WTC11 (cell line): Measurements from ENCODE around the gene CCDC157. TPM values are rescaled to one million over a fixed set of nuclear protein-coding genes. Genes with fewer than 3 reads are reported as not detected.

Experiments
- ATAC-seq: fragments of 200-7000 bp; cut with Tn5 transposase; 2 replicates; pipeline ENCODE4 v1.10.0; 2021; ENCODE audit warnings: mild to moderate bottlenecking, moderate library complexity
- CTCF ChIA-PET: fragments of 300-600 bp; sonication (Branson Sonifier 250); formaldehyde crosslinking; loops from one replicate; lab custom pipeline; 2021; ENCODE audit warnings: antibody characterized with exemption; lab: Charles Lee
- POLR2A ChIA-PET: fragments of 350-600 bp; sonication (Branson Sonifier 250); formaldehyde crosslinking; loops from one replicate; lab custom pipeline; 2021; ENCODE audit warnings: antibody characterized with exemption; lab: Charles Lee
- DNase-seq: peaks from one replicate; pipeline ENCODE4 v3.0.0; 2021; ENCODE audit warnings: low spot score
- H3K27ac Mint-ChIP-seq: 2 replicates; pipeline ENCODE4 v1.8.0; 2021; ENCODE audit warnings: mixed read lengths
- H3K27me3 Mint-ChIP-seq: 2 replicates; pipeline ENCODE4 v1.8.0; 2021; ENCODE audit warnings: low read depth, mild to moderate bottlenecking, moderate library complexity, mixed read lengths
- H3K36me3 Mint-ChIP-seq: 2 replicates; pipeline ENCODE4 v1.8.0; 2021; ENCODE audit warnings: mixed read lengths
- H3K4me1 Mint-ChIP-seq: 2 replicates; pipeline ENCODE4 v1.8.0; 2022; ENCODE audit warnings: mixed read lengths
- H3K4me3 Mint-ChIP-seq: 2 replicates; pipeline ENCODE4 v1.8.0; 2021; ENCODE audit warnings: mild to moderate bottlenecking, moderate library complexity, mixed read lengths
- H3K9me3 Mint-ChIP-seq: 2 replicates; pipeline ENCODE4 v1.8.0; 2021; ENCODE audit warnings: mixed read lengths
- ATF1 ChIP-seq: sonication (generic); formaldehyde crosslinking; IDR thresholded peaks from 2 replicates; pipeline ENCODE4 v1.8.1; 2023; ENCODE audit warnings: mild to moderate bottlenecking, moderate library complexity, missing genetic modification reagents
- ATF2 ChIP-seq: sonication (generic); formaldehyde crosslinking; IDR thresholded peaks from 2 replicates; pipeline ENCODE4 v1.8.1; 2022; ENCODE audit warnings: low read depth, missing genetic modification reagents, borderline replicate concordance
- CBFB ChIP-seq: sonication (generic); formaldehyde crosslinking; IDR thresholded peaks from 2 replicates; pipeline ENCODE4 v1.8.1; 2022; ENCODE audit warnings: mild to moderate bottlenecking, low read depth, missing genetic modification reagents
- E2F5 ChIP-seq: sonication (generic); formaldehyde crosslinking; IDR thresholded peaks from 2 replicates; pipeline ENCODE4 v1.8.1; 2022; ENCODE audit warnings: mild to moderate bottlenecking, moderate library complexity, missing genetic modification reagents
- FOXJ3 ChIP-seq: sonication (generic); formaldehyde crosslinking; IDR thresholded peaks from 2 replicates; pipeline ENCODE4 v1.9.0; 2021; ENCODE audit warnings: missing genetic modification reagents, mild to moderate bottlenecking, borderline replicate concordance
- FOXP1 ChIP-seq: sonication (generic); formaldehyde crosslinking; IDR thresholded peaks from 2 replicates; pipeline ENCODE4 v1.8.0; 2022; ENCODE audit warnings: missing genetic modification reagents, mild to moderate bottlenecking, moderate library complexity, borderline replicate concordance
- GTF2I ChIP-seq: fragments of 250-450 bp; sonication (Bioruptor Pico); conservative IDR thresholded peaks from 2 replicates; pipeline ENCODE4 v1.4.0; 2021; ENCODE audit warnings: mild to moderate bottlenecking
- MXD4 ChIP-seq: fragments of 250-450 bp; sonication (Bioruptor Pico); IDR thresholded peaks from 2 replicates; pipeline ENCODE4 v1.8.0; 2021; ENCODE audit warnings: mild to moderate bottlenecking, moderate library complexity, borderline replicate concordance
- SOX15 ChIP-seq: fragments of 250-450 bp; sonication (Bioruptor Pico); IDR thresholded peaks from 2 replicates; pipeline ENCODE4 v1.9.0; 2021; ENCODE audit warnings: mild to moderate bottlenecking
- USF2 ChIP-seq: sonication (generic); formaldehyde crosslinking; IDR thresholded peaks from 2 replicates; pipeline ENCODE4 v1.8.1; 2023; ENCODE audit warnings: mild to moderate bottlenecking, missing genetic modification reagents, moderate library complexity
- ZNF232 ChIP-seq: sonication (generic); formaldehyde crosslinking; IDR thresholded peaks from 2 replicates; pipeline ENCODE4 v1.8.0; 2022; ENCODE audit warnings: mild to moderate bottlenecking, missing genetic modification reagents
- ZNF425 ChIP-seq: fragments of 250-450 bp; sonication (Bioruptor Pico); conservative IDR thresholded peaks from 2 replicates; pipeline ENCODE4 v1.9.0; 2021; ENCODE audit warnings: mild to moderate bottlenecking
- total RNA-seq: library from RNA; stranded (reverse); gene quantifications from 3 replicates; pipeline ENCODE4 v1.2.3, GENCODE V29; 2021
- TF ChIP-seq, protein P1 (sequence below): sonication (generic); formaldehyde crosslinking; conservative IDR thresholded peaks from 2 replicates; pipeline ENCODE4 v1.8.1; 2023; ENCODE audit warnings: mild to moderate bottlenecking, low read depth, missing genetic modification reagents, moderate library complexity
- TF ChIP-seq, protein P2 (sequence below): sonication (generic); formaldehyde crosslinking; IDR thresholded peaks from 2 replicates; pipeline ENCODE4 v1.8.0; 2022; ENCODE audit warnings: missing genetic modification reagents
- TF ChIP-seq, protein P3 (sequence below): fragments of 250-450 bp; sonication (Bioruptor Pico); IDR thresholded peaks from 2 replicates; pipeline ENCODE4 v1.8.0; 2021; ENCODE audit warnings: mild to moderate bottlenecking

The CCDC157 gene
- total RNA-seq, 1 experiment from 2014 or later = 6.5 TPM

- TF ChIP-seq, protein P1, sequence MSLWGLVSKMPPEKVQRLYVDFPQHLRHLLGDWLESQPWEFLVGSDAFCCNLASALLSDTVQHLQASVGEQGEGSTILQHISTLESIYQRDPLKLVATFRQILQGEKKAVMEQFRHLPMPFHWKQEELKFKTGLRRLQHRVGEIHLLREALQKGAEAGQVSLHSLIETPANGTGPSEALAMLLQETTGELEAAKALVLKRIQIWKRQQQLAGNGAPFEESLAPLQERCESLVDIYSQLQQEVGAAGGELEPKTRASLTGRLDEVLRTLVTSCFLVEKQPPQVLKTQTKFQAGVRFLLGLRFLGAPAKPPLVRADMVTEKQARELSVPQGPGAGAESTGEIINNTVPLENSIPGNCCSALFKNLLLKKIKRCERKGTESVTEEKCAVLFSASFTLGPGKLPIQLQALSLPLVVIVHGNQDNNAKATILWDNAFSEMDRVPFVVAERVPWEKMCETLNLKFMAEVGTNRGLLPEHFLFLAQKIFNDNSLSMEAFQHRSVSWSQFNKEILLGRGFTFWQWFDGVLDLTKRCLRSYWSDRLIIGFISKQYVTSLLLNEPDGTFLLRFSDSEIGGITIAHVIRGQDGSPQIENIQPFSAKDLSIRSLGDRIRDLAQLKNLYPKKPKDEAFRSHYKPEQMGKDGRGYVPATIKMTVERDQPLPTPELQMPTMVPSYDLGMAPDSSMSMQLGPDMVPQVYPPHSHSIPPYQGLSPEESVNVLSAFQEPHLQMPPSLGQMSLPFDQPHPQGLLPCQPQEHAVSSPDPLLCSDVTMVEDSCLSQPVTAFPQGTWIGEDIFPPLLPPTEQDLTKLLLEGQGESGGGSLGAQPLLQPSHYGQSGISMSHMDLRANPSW = no peak
- no peak for TF ChIP-seq USF2 (CRISPR knock-in tag)
- TF ChIP-seq FOXP1 (CRISPR knock-in tag) = no peak
- TF ChIP-seq, all 79 proteins: peak for 0
These were observed 36.0 kb downstream of the CCDC157 start (continued) for GRCh38 chr22:30392661-30393321.

- ChIA-PET POLR2A (interaction anchor here (1.0 kb wide), 1 partner anchor 31 kb away, joined by 4 read pairs; no protein-coding TSS in a partner anchor), CTCF (interaction anchor here (1.5 to 8.0 kb wide), 5 partner anchors 31 to 104 kb away, joined by 4 to 149 read pairs (median 10); partner anchors contain the start of genes CASTOR1 and MTFP1)
- H3K36me3 Mint-ChIP-seq = peaks cover 5% of the 10 kb centered on the region
- no peak overlapping the region for H3K4me3 Mint-ChIP-seq
- no peak for DNase-seq
- H3K9me3 Mint-ChIP-seq = peaks cover 14% of the 10 kb centered on the region
- no peak overlapping the region for H3K27ac Mint-ChIP-seq
- TF ChIP-seq, protein P2, sequence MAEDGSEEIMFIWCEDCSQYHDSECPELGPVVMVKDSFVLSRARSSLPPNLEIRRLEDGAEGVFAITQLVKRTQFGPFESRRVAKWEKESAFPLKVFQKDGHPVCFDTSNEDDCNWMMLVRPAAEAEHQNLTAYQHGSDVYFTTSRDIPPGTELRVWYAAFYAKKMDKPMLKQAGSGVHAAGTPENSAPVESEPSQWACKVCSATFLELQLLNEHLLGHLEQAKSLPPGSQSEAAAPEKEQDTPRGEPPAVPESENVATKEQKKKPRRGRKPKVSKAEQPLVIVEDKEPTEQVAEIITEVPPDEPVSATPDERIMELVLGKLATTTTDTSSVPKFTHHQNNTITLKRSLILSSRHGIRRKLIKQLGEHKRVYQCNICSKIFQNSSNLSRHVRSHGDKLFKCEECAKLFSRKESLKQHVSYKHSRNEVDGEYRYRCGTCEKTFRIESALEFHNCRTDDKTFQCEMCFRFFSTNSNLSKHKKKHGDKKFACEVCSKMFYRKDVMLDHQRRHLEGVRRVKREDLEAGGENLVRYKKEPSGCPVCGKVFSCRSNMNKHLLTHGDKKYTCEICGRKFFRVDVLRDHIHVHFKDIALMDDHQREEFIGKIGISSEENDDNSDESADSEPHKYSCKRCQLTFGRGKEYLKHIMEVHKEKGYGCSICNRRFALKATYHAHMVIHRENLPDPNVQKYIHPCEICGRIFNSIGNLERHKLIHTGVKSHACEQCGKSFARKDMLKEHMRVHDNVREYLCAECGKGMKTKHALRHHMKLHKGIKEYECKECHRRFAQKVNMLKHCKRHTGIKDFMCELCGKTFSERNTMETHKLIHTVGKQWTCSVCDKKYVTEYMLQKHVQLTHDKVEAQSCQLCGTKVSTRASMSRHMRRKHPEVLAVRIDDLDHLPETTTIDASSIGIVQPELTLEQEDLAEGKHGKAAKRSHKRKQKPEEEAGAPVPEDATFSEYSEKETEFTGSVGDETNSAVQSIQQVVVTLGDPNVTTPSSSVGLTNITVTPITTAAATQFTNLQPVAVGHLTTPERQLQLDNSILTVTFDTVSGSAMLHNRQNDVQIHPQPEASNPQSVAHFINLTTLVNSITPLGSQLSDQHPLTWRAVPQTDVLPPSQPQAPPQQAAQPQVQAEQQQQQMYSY (CRISPR knock-in tag) = no peak
- TF ChIP-seq GTF2I = no peak
- peaks cover 34% of the 10 kb centered on the region for H3K4me1 Mint-ChIP-seq
- no peak for ATAC-seq
- peaks cover 51% of the 10 kb centered on the region for H3K27me3 Mint-ChIP-seq
These were observed 36.5 kb downstream of the CCDC157 start for GRCh38 chr22:30393322-30393680.

GRCh38 chr22:30393885-30394284, 37.1 kb downstream of the CCDC157 start:
- no peak for ATAC-seq
- Mint-ChIP-seq H3K27me3 (peaks cover 57% of the 10 kb centered on the region), H3K36me3 (peaks cover 5% of the 10 kb centered on the region), H3K4me3 (no peak overlapping the region), H3K27ac (no peak overlapping the region), H3K9me3 (peaks cover 14% of the 10 kb centered on the region), H3K4me1 (peaks cover 38% of the 10 kb centered on the region)
- DNase-seq = no peak
- POLR2A ChIA-PET = interaction anchor here (1.0 kb wide), 1 partner anchor 30 kb away, joined by 4 read pairs; no protein-coding TSS in a partner anchor
- CTCF ChIA-PET = interaction anchor here (2.1 to 7.7 kb wide), 2 partner anchors 30 to 37 kb away, joined by 10 to 149 read pairs; partner anchors contain the start of gene MTFP1
- no peak for TF ChIP-seq ZNF232 (CRISPR knock-in tag)
- no peak for TF ChIP-seq ZNF425 (CRISPR knock-in tag)
- TF ChIP-seq ATF2 (CRISPR knock-in tag) = no peak
- TF ChIP-seq MXD4 = no peak
- TF ChIP-seq FOXJ3 (CRISPR knock-in tag) = no peak
- TF ChIP-seq, protein P3, sequence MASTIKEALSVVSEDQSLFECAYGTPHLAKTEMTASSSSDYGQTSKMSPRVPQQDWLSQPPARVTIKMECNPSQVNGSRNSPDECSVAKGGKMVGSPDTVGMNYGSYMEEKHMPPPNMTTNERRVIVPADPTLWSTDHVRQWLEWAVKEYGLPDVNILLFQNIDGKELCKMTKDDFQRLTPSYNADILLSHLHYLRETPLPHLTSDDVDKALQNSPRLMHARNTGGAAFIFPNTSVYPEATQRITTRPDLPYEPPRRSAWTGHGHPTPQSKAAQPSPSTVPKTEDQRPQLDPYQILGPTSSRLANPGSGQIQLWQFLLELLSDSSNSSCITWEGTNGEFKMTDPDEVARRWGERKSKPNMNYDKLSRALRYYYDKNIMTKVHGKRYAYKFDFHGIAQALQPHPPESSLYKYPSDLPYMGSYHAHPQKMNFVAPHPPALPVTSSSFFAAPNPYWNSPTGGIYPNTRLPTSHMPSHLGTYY (CRISPR knock-in tag) = no peak
- no peak for TF ChIP-seq E2F5 (CRISPR knock-in tag)
- no peak for TF ChIP-seq SOX15 (CRISPR knock-in tag)
- no peak for TF ChIP-seq CBFB
- TF ChIP-seq GTF2I = no peak
- TF ChIP-seq ATF1 (CRISPR knock-in tag) = no peak
